ENCODE measurements around the gene HDGF.
"Not testable (repeated sequence)": the region's sequence is repeated elsewhere in the genome, so short reads cannot be mapped to it uniquely, and the experiment has no call there.

Gene HDGF

GRCh38 chr1:156767879-156768604 is 16.6 kb upstream of the HDGF start:
- no peak for DNase-seq (ENCODE audit: extremely low spot score, insufficient read length, low read depth)
- FAIRE-seq: no peak

- FAIRE-seq: peak; percentile 99
These were observed 15.8 kb upstream of the HDGF start, which contains the start of gene PRCC for GRCh38 chr1:156767101-156767878. PRCC (plus strand) TSS chr1:156767535; CDS start chr1:156767772, 237 bp downstream.

GRCh38 chr1:156766298-156767100 is 15.0 kb upstream of the HDGF start:
- FAIRE-seq (no peak), DNase-seq (ENCODE audit: extremely low spot score, insufficient read length, low read depth) (no peak)

More at GRCh38 chr1:156767101-156767878, 15.8 kb upstream of the HDGF start, which contains the start of gene PRCC:
- peak; percentile 80 for DNase-seq (ENCODE audit: extremely low spot score, insufficient read length, low read depth)

GRCh38 chr1:156765666-156766065 is 14.2 kb upstream of the HDGF start:
- DNase-seq (ENCODE audit: extremely low spot score, insufficient read length, low read depth) (no peak), FAIRE-seq (no peak)

GRCh38 chr1:156765136-156765535 is 13.7 kb upstream of the HDGF start:
- DNase-seq (ENCODE audit: extremely low spot score, insufficient read length, low read depth); FAIRE-seq: not testable (repeated sequence)

GRCh38 chr1:156760796-156761104 is 9.3 kb upstream of the HDGF start:
- no peak for FAIRE-seq
- no peak for DNase-seq (ENCODE audit: extremely low spot score, insufficient read length, low read depth)

GRCh38 chr1:156760092-156760795 is 8.8 kb upstream of the HDGF start:
- FAIRE-seq: no peak
- no peak for DNase-seq (ENCODE audit: extremely low spot score, insufficient read length, low read depth)

- FAIRE-seq: not testable (repeated sequence)
These were observed 6.2 kb upstream of the HDGF start for GRCh38 chr1:156757572-156758253.

GRCh38 chr1:156756355-156756754 is 4.9 kb upstream of the HDGF start:
- no peak for DNase-seq (ENCODE audit: extremely low spot score, insufficient read length, low read depth)
- FAIRE-seq: no peak

More at GRCh38 chr1:156757572-156758253, 6.2 kb upstream of the HDGF start:
- not testable (repeated sequence) for DNase-seq (ENCODE audit: extremely low spot score, insufficient read length, low read depth)

GRCh38 chr1:156755527-156755950 is 4.1 kb upstream of the HDGF start:
- DNase-seq (ENCODE audit: extremely low spot score, insufficient read length, low read depth) (no peak), FAIRE-seq (no peak)

- DNase-seq (ENCODE audit: extremely low spot score, insufficient read length, low read depth) (no peak), FAIRE-seq (no peak)
These were observed 2.7 kb upstream of the HDGF start for GRCh38 chr1:156754219-156754618.

- DNase-seq (ENCODE audit: extremely low spot score, insufficient read length, low read depth) (no peak), FAIRE-seq (no peak)
These were observed 1.5 kb upstream of the HDGF start for GRCh38 chr1:156752843-156753482.

- FAIRE-seq: peak; percentile 67
These were observed 444 bp upstream of the HDGF start for GRCh38 chr1:156751757-156752481.

GRCh38 chr1:156750711-156751450 is 594 bp downstream of the HDGF start:
- DNase-seq (ENCODE audit: extremely low spot score, insufficient read length, low read depth) (no peak), FAIRE-seq (no peak)

More at GRCh38 chr1:156751757-156752481, 444 bp upstream of the HDGF start:
- DNase-seq (ENCODE audit: extremely low spot score, insufficient read length, low read depth): peak; percentile 77

GRCh38 chr1:156750191-156750672 is 1.2 kb downstream of the HDGF start:
- no peak for DNase-seq (ENCODE audit: extremely low spot score, insufficient read length, low read depth)
- no peak for FAIRE-seq

GRCh38 chr1:156749419-156750118 is 1.9 kb downstream of the HDGF start:
- DNase-seq (ENCODE audit: extremely low spot score, insufficient read length, low read depth) (no peak), FAIRE-seq (no peak)
